Upper lobe of right lung (tissue), 1 donor: ENCODE data around the gene MLLT10. TPM values are rescaled to one million over a fixed set of nuclear protein-coding genes. Genes with fewer than 3 reads are reported as not detected.
A peak's percentile ranks its signal among the peaks of the same experiment; 100 is the strongest.

ENCODE experiments used
- ATAC-seq: fragments of 200-7000 bp; cut with Tn5 transposase; one replicate; pipeline ENCODE4 v1.9.1; 2020; ENCODE audit warnings: mild to moderate bottlenecking, moderate library complexity
- DNase-seq: peaks from one replicate; pipeline ENCODE4 v3.0.0-alpha.2; 2020
- H3K27ac ChIP-seq: fragments of 200-600 bp; one replicate; pipeline ENCODE4 v1.8.0; 2022
- H3K27me3 ChIP-seq: fragments of 200-600 bp; one replicate; pipeline ENCODE4 v1.8.0; 2022; ENCODE audit warnings: mild to moderate bottlenecking
- H3K36me3 ChIP-seq: fragments of 200-600 bp; one replicate; pipeline ENCODE4 v1.8.0; 2022
- H3K4me1 ChIP-seq: fragments of 200-600 bp; one replicate; pipeline ENCODE4 v1.8.0; 2022
- H3K4me3 ChIP-seq: fragments of 200-600 bp; one replicate; pipeline ENCODE4 v1.8.0; 2022; ENCODE audit warnings: mild to moderate bottlenecking
- H3K9me3 ChIP-seq: fragments of 200-600 bp; one replicate; pipeline ENCODE4 v1.8.0; 2022
- CTCF ChIP-seq: fragments of 200-600 bp; IDR thresholded peaks from one replicate; pipeline ENCODE4 v1.8.0; 2022; ENCODE audit warnings: antibody characterized with exemption
- intact Hi-C: fragments of 100-400 bp; cut with DNase I; formaldehyde crosslinking; loops from one replicate; pipeline ENCODE4 v1.11.0; 2022
- total RNA-seq: library from RNA; stranded (reverse); fragmentation: NEBNext Ultra II Directional; extraction: Animal tissue kit (Norgen Biotek cat#: 25700); gene quantifications from one replicate; pipeline ENCODE4 v1.2.1, GENCODE V29; 2021
- donor health status: DM: no; HTN: yes; CAD: no; lungs with severe emphysema.

MLLT10 gene
- total RNA-seq, 1 donor from 2014 or later, result 60.6 TPM

DNA sequence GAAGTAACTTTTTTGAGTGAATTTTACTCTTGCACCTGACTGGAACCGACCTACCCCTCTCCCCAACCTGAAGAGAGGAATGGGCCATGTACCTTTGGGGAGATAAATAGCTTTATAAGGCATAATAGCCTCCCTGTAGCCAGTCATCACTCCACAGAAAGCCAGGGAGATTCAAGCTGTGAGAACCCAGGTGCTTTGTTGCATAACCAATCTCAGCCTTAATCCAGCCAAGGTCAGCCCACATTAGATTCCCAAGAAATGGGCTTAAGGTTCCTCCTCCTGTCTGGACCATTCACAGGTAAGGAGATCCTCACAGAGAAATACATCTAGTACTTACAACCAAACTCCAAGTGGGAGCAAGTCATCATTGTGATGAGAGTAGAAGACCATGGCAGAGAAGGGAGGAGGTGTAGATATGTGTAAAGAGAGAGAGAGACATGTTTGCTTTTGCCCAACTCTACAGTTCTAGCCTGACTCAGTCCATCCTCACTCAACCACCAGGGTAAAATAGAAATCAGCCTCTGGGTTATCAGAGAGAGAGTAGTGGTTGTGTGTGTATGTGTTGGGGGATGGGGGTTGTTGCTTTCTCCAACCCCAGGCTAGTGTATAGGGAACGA, 32.2 kb upstream of the MLLT10 start:
- H3K27ac ChIP-seq, result no peak overlapping the region
- ATAC-seq (no peak), DNase-seq (no peak)
- H3K36me3 ChIP-seq, result no peaks in the 10 kb centered on the region
- H3K4me3 ChIP-seq, result no peak overlapping the region
- H3K4me1 ChIP-seq, result peaks cover 13% of the 10 kb centered on the region
- peaks cover 17% of the 10 kb centered on the region for H3K27me3 ChIP-seq
- no peak for TF ChIP-seq CTCF
- H3K9me3 ChIP-seq, result no peaks in the 10 kb centered on the region
- intact Hi-C loops, result loop anchor here (10.0 kb wide), 1 partner anchor 427 kb away; no protein-coding TSS in a partner anchor

DNA sequence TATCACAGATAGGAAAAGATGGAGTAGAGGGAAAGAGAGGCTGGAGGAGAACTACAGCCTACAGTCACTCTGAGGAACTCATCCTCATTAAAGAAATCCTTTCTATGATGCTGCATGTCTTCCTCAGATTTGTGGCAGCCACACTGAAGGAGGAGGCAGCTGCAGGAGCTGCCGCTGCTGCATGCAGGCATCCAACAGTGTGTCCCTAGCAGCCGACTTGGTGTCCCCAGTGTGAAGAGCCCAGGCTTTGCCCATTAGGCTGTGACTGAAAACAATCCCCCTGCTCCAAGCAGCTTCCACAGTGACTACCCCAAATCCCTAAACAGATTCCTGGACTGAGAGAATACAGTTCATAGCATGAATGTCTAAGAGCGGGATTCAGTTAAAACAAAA, 31.7 kb upstream of the MLLT10 start:
- H3K4me1 ChIP-seq, result peaks cover 8% of the 10 kb centered on the region
- peaks cover 12% of the 10 kb centered on the region for H3K27me3 ChIP-seq
- no peak for DNase-seq
- H3K27ac ChIP-seq, result no peak overlapping the region
- no peak overlapping the region for H3K4me3 ChIP-seq
- intact Hi-C loops, result loop anchor here (10.0 kb wide), 1 partner anchor 428 kb away; no protein-coding TSS in a partner anchor
- H3K36me3 ChIP-seq, result no peaks in the 10 kb centered on the region
- no peak for TF ChIP-seq CTCF
- no peaks in the 10 kb centered on the region for H3K9me3 ChIP-seq
- ATAC-seq, result no peak

DNA sequence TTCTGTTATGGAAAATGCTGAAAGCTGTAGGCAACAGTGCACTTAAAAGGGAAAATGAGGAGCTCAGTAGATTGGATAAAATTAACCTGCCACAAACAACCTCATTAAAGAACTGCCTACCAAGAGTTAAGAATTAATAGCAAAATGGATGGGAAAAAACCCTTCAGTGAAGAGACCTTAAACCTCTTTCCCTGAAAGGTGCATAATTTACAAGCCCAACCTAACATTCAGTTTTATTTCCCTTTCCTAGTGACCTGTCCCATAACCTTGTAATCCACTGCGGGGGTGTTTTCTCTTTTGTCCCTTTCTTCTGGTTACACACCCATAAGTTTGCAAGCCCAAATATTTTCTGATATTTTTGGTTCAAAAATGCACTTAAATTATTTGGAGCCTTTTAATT, 30.5 kb upstream of the MLLT10 start:
- H3K27ac ChIP-seq, result no peak overlapping the region
- H3K9me3 ChIP-seq, result no peaks in the 10 kb centered on the region
- peaks cover 5% of the 10 kb centered on the region for H3K27me3 ChIP-seq
- DNase-seq, result no peak
- H3K4me3 ChIP-seq, result no peak overlapping the region
- TF ChIP-seq CTCF, result no peak
- intact Hi-C loops, result loop anchor here (10.0 kb wide), 1 partner anchor 429 kb away; no protein-coding TSS in a partner anchor
- peaks cover 6% of the 10 kb centered on the region for H3K4me1 ChIP-seq
- ATAC-seq, result no peak
- no peaks in the 10 kb centered on the region for H3K36me3 ChIP-seq

GRCh38 chr10:21505711-21506278, 28.2 kb upstream of the MLLT10 start:
- no peak overlapping the region for H3K4me3 ChIP-seq
- peaks cover 4% of the 10 kb centered on the region for H3K27me3 ChIP-seq
- intact Hi-C loops, result loop anchor here (10.0 kb wide), 1 partner anchor 431 kb away; no protein-coding TSS in a partner anchor
- no peaks in the 10 kb centered on the region for H3K36me3 ChIP-seq
- H3K9me3 ChIP-seq, result no peaks in the 10 kb centered on the region
- no peak overlapping the region for H3K27ac ChIP-seq
- no peak for TF ChIP-seq CTCF
- ATAC-seq (peak; percentile 75), DNase-seq (no peak)
- H3K4me1 ChIP-seq, result peaks cover 1% of the 10 kb centered on the region

DNA sequence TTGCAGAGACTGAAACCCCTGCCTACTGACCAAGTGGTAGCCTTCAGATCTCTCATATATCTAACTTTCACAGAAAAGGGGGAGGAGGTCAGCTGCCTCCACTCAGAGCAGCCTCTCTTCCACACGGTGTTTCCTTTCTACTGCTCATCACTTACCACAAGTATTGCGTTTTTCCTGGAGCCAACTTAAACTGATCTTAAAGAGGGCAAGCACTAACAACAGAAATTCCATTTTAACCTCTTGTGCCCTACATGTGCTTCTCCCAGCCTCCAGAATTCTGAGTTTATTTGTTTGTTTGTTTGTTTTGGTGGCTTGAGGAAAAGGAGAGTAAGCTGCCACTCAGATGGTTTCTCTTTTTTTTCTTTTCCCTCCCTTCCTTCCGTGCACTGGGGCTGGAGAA, 27.7 kb upstream of the MLLT10 start:
- no peak overlapping the region for H3K27ac ChIP-seq
- peaks cover 4% of the 10 kb centered on the region for H3K4me1 ChIP-seq
- no peaks in the 10 kb centered on the region for H3K36me3 ChIP-seq
- DNase-seq (no peak), ATAC-seq (no peak)
- no peak for TF ChIP-seq CTCF
- intact Hi-C loops, result loop anchor here (10.0 kb wide), 1 partner anchor 432 kb away; no protein-coding TSS in a partner anchor
- no peaks in the 10 kb centered on the region for H3K9me3 ChIP-seq
- peaks cover 7% of the 10 kb centered on the region for H3K27me3 ChIP-seq
- H3K4me3 ChIP-seq, result no peak overlapping the region
